CD4-positive, CD25-positive, alpha-beta regulatory T cell (primary cell): ENCODE results near the gene AGTPBP1. TPM values are rescaled to one million over a fixed set of nuclear protein-coding genes. Genes with fewer than 3 reads are reported as not detected.
"Not testable (repeated sequence)": the region's sequence is repeated elsewhere in the genome, so short reads cannot be mapped to it uniquely, and the experiment has no call there.

Source experiments
- ATAC-seq, 2 donors: fragments of 150-1000 bp; cut with Tn5 transposase; one replicate each; pipeline ENCODE4 v1.10.0; 2021; ENCODE audit warnings: low read depth in 2 of 2, moderate number of reproducible peaks in 2 of 2, moderate library complexity in 1 of 2
- DNase-seq, 3 donors: peaks; one replicate each; pipeline versions ENCODE4 v3.0.0 to v3.0.0-alpha.2; 2012 to 2022; ENCODE audit warnings: mixed read lengths in 1 of 3
- H3K27ac ChIP-seq: one replicate; pipeline ENCODE4 v1.7.0; 2013; ENCODE audit warnings: mild to moderate bottlenecking, low read length; ENCODE audit not compliant: insufficient read depth, poor library complexity, severe bottlenecking
- H3K27me3 ChIP-seq: one replicate; pipeline ENCODE4 v1.7.0; 2013; ENCODE audit warnings: low read length; ENCODE audit not compliant: control insufficient read depth, insufficient read depth
- H3K36me3 ChIP-seq: one replicate; pipeline ENCODE4 v1.7.0; 2013; ENCODE audit warnings: mild to moderate bottlenecking, low read length, moderate library complexity; ENCODE audit not compliant: control insufficient read depth, insufficient read depth
- H3K4me1 ChIP-seq: 2 replicates; pipeline ENCODE4 v1.7.0; 2013; ENCODE audit warnings: mild to moderate bottlenecking, low read length; ENCODE audit not compliant: insufficient read depth, control insufficient read depth, poor library complexity, severe bottlenecking
- H3K4me3 ChIP-seq: one replicate; pipeline ENCODE4 v1.7.0; 2013; ENCODE audit warnings: low read depth, mild to moderate bottlenecking, low read length, moderate library complexity
- H3K9me3 ChIP-seq, 2 experiments: 1 replicate in 1 of 2; 2 replicates in 1 of 2; pipeline ENCODE4 v1.7.0; 2013; ENCODE audit warnings: low read length in 2 of 2, mild to moderate bottlenecking in 1 of 2, moderate library complexity in 1 of 2; ENCODE audit not compliant: control insufficient read depth in 2 of 2
- H3K27ac Mint-ChIP-seq, 3 donors: one replicate each; pipeline ENCODE4 v1.8.0; 2020 to 2022; ENCODE audit warnings: mild to moderate bottlenecking in 3 of 3, mixed read lengths in 3 of 3, moderate library complexity in 2 of 3
- H3K27me3 Mint-ChIP-seq: one replicate; pipeline ENCODE4 v1.8.0; 2022; ENCODE audit warnings: mild to moderate bottlenecking, mixed read lengths
- H3K36me3 Mint-ChIP-seq: one replicate; pipeline ENCODE4 v1.8.0; 2020; ENCODE audit warnings: mixed read lengths
- H3K4me1 Mint-ChIP-seq, 4 donors: one replicate each; pipeline ENCODE4 v1.8.0; 2020 to 2022; ENCODE audit warnings: mixed read lengths in 4 of 4, mild to moderate bottlenecking in 1 of 4
- H3K4me3 Mint-ChIP-seq, 4 donors: one replicate each; pipeline ENCODE4 v1.8.0; 2020 to 2022; ENCODE audit warnings: mild to moderate bottlenecking in 4 of 4, mixed read lengths in 4 of 4, moderate library complexity in 3 of 4
- H3K9me3 Mint-ChIP-seq, 7 donors: one replicate each; pipeline ENCODE4 v1.8.0; 2020 to 2022; ENCODE audit warnings: mixed read lengths in 7 of 7, mild to moderate bottlenecking in 3 of 7, moderate library complexity in 2 of 7
- polyA plus RNA-seq, 4 donors: library from polyadenylated mRNA; unstranded; fragments of 300-500 nt; fragmentation: Illumina TruSeq; gene quantifications; one replicate each; pipeline ENCODE4 v1.2.3, GENCODE V29; 2021
- total RNA-seq: library from RNA; stranded (reverse); gene quantifications from one replicate; pipeline ENCODE4 v1.2.3, GENCODE V29; 2022

The AGTPBP1 gene, protein sequence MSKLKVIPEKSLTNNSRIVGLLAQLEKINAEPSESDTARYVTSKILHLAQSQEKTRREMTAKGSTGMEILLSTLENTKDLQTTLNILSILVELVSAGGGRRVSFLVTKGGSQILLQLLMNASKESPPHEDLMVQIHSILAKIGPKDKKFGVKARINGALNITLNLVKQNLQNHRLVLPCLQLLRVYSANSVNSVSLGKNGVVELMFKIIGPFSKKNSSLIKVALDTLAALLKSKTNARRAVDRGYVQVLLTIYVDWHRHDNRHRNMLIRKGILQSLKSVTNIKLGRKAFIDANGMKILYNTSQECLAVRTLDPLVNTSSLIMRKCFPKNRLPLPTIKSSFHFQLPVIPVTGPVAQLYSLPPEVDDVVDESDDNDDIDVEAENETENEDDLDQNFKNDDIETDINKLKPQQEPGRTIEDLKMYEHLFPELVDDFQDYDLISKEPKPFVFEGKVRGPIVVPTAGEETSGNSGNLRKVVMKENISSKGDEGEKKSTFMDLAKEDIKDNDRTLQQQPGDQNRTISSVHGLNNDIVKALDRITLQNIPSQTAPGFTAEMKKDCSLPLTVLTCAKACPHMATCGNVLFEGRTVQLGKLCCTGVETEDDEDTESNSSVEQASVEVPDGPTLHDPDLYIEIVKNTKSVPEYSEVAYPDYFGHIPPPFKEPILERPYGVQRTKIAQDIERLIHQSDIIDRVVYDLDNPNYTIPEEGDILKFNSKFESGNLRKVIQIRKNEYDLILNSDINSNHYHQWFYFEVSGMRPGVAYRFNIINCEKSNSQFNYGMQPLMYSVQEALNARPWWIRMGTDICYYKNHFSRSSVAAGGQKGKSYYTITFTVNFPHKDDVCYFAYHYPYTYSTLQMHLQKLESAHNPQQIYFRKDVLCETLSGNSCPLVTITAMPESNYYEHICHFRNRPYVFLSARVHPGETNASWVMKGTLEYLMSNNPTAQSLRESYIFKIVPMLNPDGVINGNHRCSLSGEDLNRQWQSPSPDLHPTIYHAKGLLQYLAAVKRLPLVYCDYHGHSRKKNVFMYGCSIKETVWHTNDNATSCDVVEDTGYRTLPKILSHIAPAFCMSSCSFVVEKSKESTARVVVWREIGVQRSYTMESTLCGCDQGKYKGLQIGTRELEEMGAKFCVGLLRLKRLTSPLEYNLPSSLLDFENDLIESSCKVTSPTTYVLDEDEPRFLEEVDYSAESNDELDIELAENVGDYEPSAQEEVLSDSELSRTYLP
- total RNA-seq (55.6 TPM), polyA plus RNA-seq (10 to 100 TPM; 21.1 to 24.7 (median 23.3) TPM)

DNA sequence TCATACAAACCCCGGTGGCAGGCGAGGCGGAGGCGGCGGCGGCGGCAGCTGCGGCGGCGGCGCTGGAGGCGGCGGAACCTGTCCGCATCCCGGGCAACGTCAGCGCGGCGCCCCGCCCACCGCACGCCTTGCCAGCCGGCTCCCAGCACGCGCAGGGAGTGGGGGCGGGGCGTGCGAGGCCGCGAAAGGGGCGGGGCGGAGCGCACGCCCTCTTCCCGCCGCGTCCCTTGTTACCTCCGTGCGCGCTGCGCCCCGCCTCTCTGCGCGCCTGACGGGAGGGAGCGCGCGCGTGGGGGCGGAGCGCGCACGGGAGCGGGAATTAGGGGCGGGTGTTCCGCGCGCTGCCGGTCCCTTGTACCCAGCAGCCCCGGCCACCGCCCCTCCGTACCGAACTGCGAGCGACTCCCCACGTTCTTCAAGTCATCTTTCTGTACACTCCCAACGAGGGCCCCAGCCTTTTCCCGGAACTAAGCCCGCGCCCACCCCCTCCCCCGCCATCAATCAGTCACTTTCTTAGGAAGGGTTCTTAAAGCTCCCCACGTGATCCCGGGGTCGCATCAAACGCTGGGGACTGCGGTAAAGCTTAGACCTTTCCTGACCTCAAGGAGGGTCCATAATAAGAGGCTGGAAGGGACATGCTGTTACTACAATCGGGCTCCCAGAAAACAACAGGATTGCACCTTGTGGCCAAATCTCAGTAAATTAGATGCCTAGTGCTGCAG is at the start of gene AGTPBP1:
TSS of gene AGTPBP1 (minus strand) at position 80 of the 722 bp plus-strand sequence. CDS start 29,421 bp downstream, outside the sequence.
- Histone ChIP-seq H3K4me1 (peaks cover 24% of the 10 kb centered on the region), H3K27me3 (peaks cover 3% of the 10 kb centered on the region), H3K9me3 (no peaks in the 10 kb centered on the region), H3K36me3 (no peaks in the 10 kb centered on the region), H3K27ac (peak within 1 kb of the TSS; percentile 93), H3K4me3 (peak within 1 kb of the TSS; percentile 92)
- peaks cover 0 to 2% (median 0%) of the 10 kb centered on the region in 7 donors for H3K9me3 Mint-ChIP-seq
- DNase-seq (peak; percentile 96 to 97 (median 96)), ATAC-seq (peak; percentile 92 to 95)
- H3K4me1 Mint-ChIP-seq = peaks cover 15 to 43% (median 17%) of the 10 kb centered on the region in 4 donors
- H3K36me3 Mint-ChIP-seq = no peaks in the 10 kb centered on the region
- H3K27me3 Mint-ChIP-seq = no peaks in the 10 kb centered on the region
- H3K27ac Mint-ChIP-seq = peak within 1 kb of the TSS; percentile 67 to 98 (median 94)
- H3K4me3 Mint-ChIP-seq = peak within 1 kb of the TSS; percentile 94 to 98 (median 96)

DNA sequence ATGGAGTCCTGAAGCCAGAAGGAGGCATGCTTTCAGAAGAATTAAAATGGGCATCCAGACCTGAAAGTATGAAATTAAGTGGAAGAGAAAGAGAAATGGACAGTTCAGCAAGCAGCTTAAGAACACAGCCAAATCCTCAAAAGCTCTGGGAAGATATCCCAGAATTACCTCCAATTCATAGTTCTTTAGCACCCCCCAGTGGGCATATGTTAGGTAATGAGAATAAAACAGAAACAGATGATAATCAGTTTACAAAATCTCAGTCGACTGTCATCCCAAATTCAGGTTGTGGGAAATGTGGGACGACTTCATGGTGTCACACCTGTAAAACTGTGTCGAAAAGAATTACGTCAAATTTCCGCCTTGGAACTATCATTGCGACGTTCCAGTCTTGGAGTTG is 44.4 kb upstream of the AGTPBP1 start:
- not testable (repeated sequence) for H3K9me3 ChIP-seq, H3K27ac Mint-ChIP-seq, H3K36me3 ChIP-seq, H3K4me1 Mint-ChIP-seq, H3K36me3 Mint-ChIP-seq, H3K27ac ChIP-seq, H3K27me3 ChIP-seq, H3K9me3 Mint-ChIP-seq, H3K4me3 Mint-ChIP-seq, ATAC-seq, DNase-seq, H3K4me1 ChIP-seq, H3K4me3 ChIP-seq
- H3K27me3 Mint-ChIP-seq = peaks cover 25% of the 10 kb centered on the region

DNA sequence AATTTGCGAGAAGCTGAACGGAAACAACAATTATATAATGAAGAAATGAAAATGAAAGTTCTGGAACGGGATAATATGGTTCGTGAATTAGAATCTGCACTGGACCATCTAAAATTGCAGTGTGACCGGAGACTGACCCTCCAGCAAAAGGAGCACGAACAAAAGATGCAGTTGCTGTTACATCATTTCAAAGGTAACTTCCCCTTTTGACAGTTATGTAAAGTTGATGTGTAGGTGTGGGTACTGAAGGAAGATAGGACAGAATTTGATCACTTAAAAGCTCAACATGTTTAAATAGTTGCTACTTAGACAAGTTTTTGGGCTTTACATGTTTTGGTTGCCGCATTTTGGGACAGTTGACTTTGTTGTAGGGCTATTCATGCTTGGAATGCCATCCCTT is 32.1 kb upstream of the AGTPBP1 start:
- not testable (repeated sequence) for H3K9me3 ChIP-seq, H3K4me1 ChIP-seq, H3K4me1 Mint-ChIP-seq, H3K36me3 ChIP-seq, H3K4me3 ChIP-seq, H3K9me3 Mint-ChIP-seq, H3K4me3 Mint-ChIP-seq, H3K36me3 Mint-ChIP-seq, H3K27ac ChIP-seq, H3K27ac Mint-ChIP-seq, ATAC-seq, H3K27me3 ChIP-seq, DNase-seq
- peaks cover 13% of the 10 kb centered on the region for H3K27me3 Mint-ChIP-seq

DNA sequence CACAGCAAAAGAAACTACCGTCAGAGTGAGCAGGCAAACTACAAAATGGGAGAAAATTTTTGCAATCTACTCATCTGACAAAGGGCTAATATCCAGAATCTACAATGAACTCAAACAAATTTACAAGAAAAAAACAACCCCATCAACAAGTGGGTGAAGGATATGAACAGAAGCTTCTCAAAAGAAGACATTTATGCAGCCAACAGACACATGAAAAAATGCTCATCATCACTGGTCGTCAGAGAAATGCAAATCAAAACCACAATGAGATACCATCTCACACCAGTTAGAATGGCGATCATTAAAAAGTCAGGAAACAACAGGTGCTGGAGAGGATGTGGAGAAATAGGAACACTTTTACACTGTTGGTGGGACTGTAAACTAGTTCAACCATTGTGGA is 20.0 kb upstream of the AGTPBP1 start:
- not testable (repeated sequence) for DNase-seq, H3K4me3 Mint-ChIP-seq, ATAC-seq, H3K27me3 Mint-ChIP-seq, H3K9me3 ChIP-seq, H3K27ac ChIP-seq, H3K9me3 Mint-ChIP-seq, H3K27me3 ChIP-seq, H3K4me1 ChIP-seq, H3K4me3 ChIP-seq, H3K36me3 ChIP-seq, H3K36me3 Mint-ChIP-seq, H3K27ac Mint-ChIP-seq, H3K4me1 Mint-ChIP-seq

DNA sequence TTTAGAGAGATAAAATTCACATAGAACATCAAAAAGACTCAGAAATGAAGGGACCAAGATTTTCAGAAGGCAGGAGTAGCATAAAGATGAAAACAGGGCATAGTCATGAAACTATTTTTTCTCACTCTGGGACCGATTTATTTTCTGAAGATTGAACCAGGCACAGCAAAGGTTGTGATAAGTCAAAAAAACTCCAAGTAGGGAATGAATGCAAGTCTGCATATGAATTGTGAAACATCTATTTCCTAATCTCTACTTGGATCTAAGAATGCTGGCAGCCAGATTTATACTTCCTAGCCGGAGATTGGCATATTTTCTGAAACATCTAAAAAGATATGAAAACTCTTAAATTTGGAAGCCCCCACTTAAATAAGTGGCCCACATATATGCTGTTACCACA is 16.0 kb upstream of the AGTPBP1 start:
- H3K4me1 ChIP-seq, H3K36me3 ChIP-seq, H3K27me3 ChIP-seq, H3K27ac ChIP-seq, H3K27me3 Mint-ChIP-seq, H3K9me3 ChIP-seq, H3K4me3 Mint-ChIP-seq, H3K36me3 Mint-ChIP-seq, DNase-seq, H3K4me3 ChIP-seq, H3K4me1 Mint-ChIP-seq, H3K27ac Mint-ChIP-seq, H3K9me3 Mint-ChIP-seq, ATAC-seq: not testable (repeated sequence)

DNA sequence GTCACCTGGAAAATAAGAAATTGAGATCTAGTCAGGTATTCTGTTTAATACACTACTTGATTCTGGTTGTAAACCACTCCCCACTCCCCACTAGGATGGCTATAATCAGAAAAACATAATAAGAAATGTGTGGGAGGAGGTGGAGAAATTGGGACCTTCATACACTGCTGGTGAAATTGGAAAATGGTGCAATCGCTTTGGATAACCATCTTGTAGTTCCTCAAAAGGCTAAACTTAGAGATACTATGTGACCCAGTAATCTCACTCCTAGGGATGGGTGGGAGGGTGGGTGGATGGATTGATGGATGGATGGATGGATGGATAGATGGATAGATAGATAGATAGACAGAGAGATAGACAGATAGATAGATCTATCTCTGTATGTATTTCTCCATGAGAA is 14.5 kb upstream of the AGTPBP1 start:
- H3K9me3 Mint-ChIP-seq, H3K4me3 ChIP-seq, H3K36me3 Mint-ChIP-seq, H3K4me3 Mint-ChIP-seq, ATAC-seq, H3K27ac ChIP-seq, H3K27me3 Mint-ChIP-seq, H3K36me3 ChIP-seq, H3K9me3 ChIP-seq, H3K4me1 ChIP-seq, H3K4me1 Mint-ChIP-seq, H3K27me3 ChIP-seq, H3K27ac Mint-ChIP-seq, DNase-seq: not testable (repeated sequence)

DNA sequence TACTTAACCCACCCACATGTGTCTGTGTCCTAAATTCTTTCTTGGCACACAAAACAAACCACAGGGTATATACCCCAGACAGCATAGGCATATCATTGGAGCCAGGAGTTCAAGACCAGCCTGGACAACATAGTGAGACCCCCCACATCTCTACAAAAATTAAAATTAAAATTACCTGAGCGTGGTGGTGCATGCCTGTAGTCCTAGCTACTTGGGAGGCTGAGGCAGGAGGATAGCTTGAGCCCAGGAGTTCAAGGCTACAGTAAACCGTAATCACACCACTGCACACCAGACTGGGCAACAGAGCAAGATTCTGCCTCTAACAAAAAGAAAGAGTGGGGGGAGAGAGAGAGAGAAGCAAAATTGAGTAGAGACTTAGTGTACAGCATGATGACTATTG is 4.6 kb upstream of the AGTPBP1 start:
- peaks cover 13% of the 10 kb centered on the region for H3K27me3 Mint-ChIP-seq
- Histone ChIP-seq H3K4me3 (no peak overlapping the region), H3K36me3 (no peaks in the 10 kb centered on the region), H3K27me3 (peaks cover 3% of the 10 kb centered on the region), H3K27ac (no peak overlapping the region), H3K9me3 (no peaks in the 10 kb centered on the region), H3K4me1 (peaks cover 4% of the 10 kb centered on the region)
- peak overlapping the region in 2 of 4 donors; percentile 13 for H3K4me3 Mint-ChIP-seq
- no peaks in the 10 kb centered on the region for H3K36me3 Mint-ChIP-seq
- H3K9me3 Mint-ChIP-seq = no peaks in the 10 kb centered on the region
- no peak overlapping the region for H3K27ac Mint-ChIP-seq
- no peak for DNase-seq
- H3K4me1 Mint-ChIP-seq = peaks cover 0 to 12% (median 5%) of the 10 kb centered on the region in 4 donors
- no peak for ATAC-seq
